NCI-H1930 (cell line): ENCODE measurements around the gene IGBP1.
"Not testable (repeated sequence)": the region's sequence is repeated elsewhere in the genome, so short reads cannot be mapped to it uniquely, and the experiment has no call there.

Experiments used
- DNase-seq, 2 experiments: peaks; one replicate each; lab custom pipeline; 2025; lab: John Stamatoyannopoulos, UW

The IGBP1 gene

GRCh38 chrX:70166601-70167590, 33.6 kb downstream of the IGBP1 start:
- no peak for DNase-seq

GRCh38 chrX:70168238-70169188, 35.3 kb downstream of the IGBP1 start:
- no peak for DNase-seq

GRCh38 chrX:70169281-70169680, 36.0 kb downstream of the IGBP1 start:
- DNase-seq = no peak

GRCh38 chrX:70171624-70172023, 38.4 kb downstream of the IGBP1 start:
- DNase-seq = no peak

- DNase-seq = no peak
These were observed 39.0 kb downstream of the IGBP1 start for GRCh38 chrX:70172221-70172620.

GRCh38 chrX:70172964-70173363, 39.7 kb downstream of the IGBP1 start:
- no peak for DNase-seq

GRCh38 chrX:70174754-70175153, 41.5 kb downstream of the IGBP1 start:
- DNase-seq = no peak

GRCh38 chrX:70175338-70175737, 42.1 kb downstream of the IGBP1 start:
- DNase-seq = no peak

- DNase-seq = no peak
These were observed 43.8 kb downstream of the IGBP1 start, which contains the start of gene DGAT2L6 for GRCh38 chrX:70176938-70177533. TSS of gene DGAT2L6 (plus strand) at chrX:70177483. CDS start at chrX:70177583, 100 bp downstream.

- DNase-seq = no peak
These were observed 49.8 kb downstream of the IGBP1 start for GRCh38 chrX:70183091-70183490.

GRCh38 chrX:70190225-70190624, 57.0 kb downstream of the IGBP1 start:
- DNase-seq = no peak

GRCh38 chrX:70196961-70197720, 63.9 kb downstream of the IGBP1 start:
- peak in 1 of 2 experiments; percentile 10 for DNase-seq

- no peak for DNase-seq
These were observed 68.5 kb downstream of the IGBP1 start for GRCh38 chrX:70201732-70202131.

- DNase-seq = no peak
These were observed 75.2 kb downstream of the IGBP1 start for GRCh38 chrX:70208479-70208878.

GRCh38 chrX:70209570-70209969, 76.3 kb downstream of the IGBP1 start:
- DNase-seq = not testable (repeated sequence)
